Kidney (tissue), 14 donors: Measurements from ENCODE around the gene KDM5C. TPM values are rescaled to one million over a fixed set of nuclear protein-coding genes. Genes with fewer than 3 reads are reported as not detected.

Source experiments
- DNase-seq, 5 donors: peaks; one replicate each; pipeline ENCODE4 v3.0.0-alpha.2; 2013 to 2020
- FAIRE-seq: peaks from 2 replicates; lab custom pipeline; 2012; peaks lifted over from hg19 to GRCh38; lab: Jason Lieb, UNC
- H3K27ac ChIP-seq, 2 donors: one replicate each; pipeline ENCODE4 v1.7.0; 2013; ENCODE audit warnings: low read depth in 2 of 2, low read length in 2 of 2, inconsistent platforms in 1 of 2
- H3K27me3 ChIP-seq: one replicate; pipeline ENCODE4 v1.7.1; 2013; ENCODE audit warnings: low read length, inconsistent platforms; ENCODE audit not compliant: control insufficient read depth, insufficient read depth
- H3K36me3 ChIP-seq, 3 donors: one replicate each; pipeline versions ENCODE4 v1.7.0 to v1.7.1; 2013; ENCODE audit warnings: low read length in 3 of 3, control low read depth in 1 of 3, inconsistent platforms in 1 of 3; ENCODE audit not compliant: insufficient read depth in 3 of 3, control insufficient read depth in 2 of 3
- H3K4me1 ChIP-seq, 3 donors: one replicate each; pipeline versions ENCODE4 v1.7.0 to v1.7.1; 2013; ENCODE audit warnings: low read length in 3 of 3, inconsistent platforms in 1 of 3, low read depth in 1 of 3; ENCODE audit not compliant: control insufficient read depth in 2 of 3, insufficient read depth in 2 of 3
- H3K4me3 ChIP-seq, 3 donors: one replicate each; pipeline versions ENCODE4 v1.7.0 to v1.8.1; 2013; ENCODE audit warnings: low read length in 3 of 3, control low read depth in 1 of 3, inconsistent platforms in 1 of 3
- H3K9ac ChIP-seq, 3 donors: one replicate each; pipeline versions ENCODE4 v1.7.0 to v1.7.1; 2013; ENCODE audit warnings: low read length in 3 of 3, control low read depth in 1 of 3, inconsistent platforms in 1 of 3
- H3K9me3 ChIP-seq, 3 donors: one replicate each; pipeline versions ENCODE4 v1.7.0 to v1.7.1; 2013; ENCODE audit warnings: low read length in 3 of 3, control low read depth in 1 of 3, inconsistent platforms in 1 of 3; ENCODE audit not compliant: control insufficient read depth in 2 of 3, insufficient read depth in 1 of 3
- CTCF ChIP-seq: IDR thresholded peaks from 3 replicates; pipeline ENCODE4 v1.5.1; 2012; ENCODE audit warnings: mild to moderate bottlenecking, moderate library complexity, borderline replicate concordance; ENCODE audit not compliant: insufficient read depth; ENCODE audit errors: extremely low read depth
- intact Hi-C: fragments of 100-400 bp; cut with DNase I; formaldehyde crosslinking; loops from one replicate; pipeline ENCODE4 v1.11.1; 2022
- polyA plus RNA-seq: library from polyadenylated mRNA; stranded (reverse); fragments of 350-450 nt; fragmentation: Illumina TruSeq; extraction: RNeasy Lipid Tissue Mini Kit (QIAGEN cat#74804); gene quantifications from one replicate; pipeline ENCODE4 v1.2.3, GENCODE V29; 2014; ENCODE audit warnings: low read depth, low replicate concordance; ENCODE audit not compliant: insufficient read depth
- total RNA-seq: library from RNA; stranded (reverse); fragmentation: NEBNext Ultra II Directional; extraction: Animal tissue kit (Norgen Biotek cat#: 25700); gene quantifications from one replicate; pipeline ENCODE4 v1.2.1, GENCODE V29; 2021
- donor health status: control.
- donor health status: control.
- donor health status: control.
- donor health status: control.
- donor health status: control.
- donor health status: DM: yes; HTN: yes; CAD: no.
- donor health status: Normal renal cell carcinoma (clear cell type).

The KDM5C gene
- total and polyA plus RNA-seq, 2 donors from 2014 or later: 14.9 to 114 TPM

GRCh38 chrX:53254570-53255461 lies 29.8 kb upstream of the KDM5C start:
- H3K4me3 ChIP-seq: no peak overlapping the region
- no peak for FAIRE-seq

GRCh38 chrX:53253293-53254020 lies 28.4 kb upstream of the KDM5C start:
- no peaks in the 10 kb centered on the region for H3K9me3 ChIP-seq
- intact Hi-C loops: no loop called here
- DNase-seq (no peak), FAIRE-seq (no peak)
- no peak overlapping the region for H3K27ac ChIP-seq
- no peak for TF ChIP-seq CTCF
- no peak overlapping the region for H3K9ac ChIP-seq
- peaks cover 3% of the 10 kb centered on the region for H3K27me3 ChIP-seq
- H3K4me1 ChIP-seq: no peaks in the 10 kb centered on the region
- no peak overlapping the region for H3K4me3 ChIP-seq
- no peaks in the 10 kb centered on the region for H3K36me3 ChIP-seq

More at GRCh38 chrX:53254570-53255461, 29.8 kb upstream of the KDM5C start:
- no peaks in the 10 kb centered on the region for H3K9me3 ChIP-seq
- no peak for DNase-seq
- H3K4me1 ChIP-seq: no peaks in the 10 kb centered on the region
- H3K27ac ChIP-seq: no peak overlapping the region
- no peak overlapping the region for H3K9ac ChIP-seq
- no peak for TF ChIP-seq CTCF
- H3K27me3 ChIP-seq: peaks cover 3% of the 10 kb centered on the region
- intact Hi-C loops: no loop called here
- no peaks in the 10 kb centered on the region for H3K36me3 ChIP-seq

GRCh38 chrX:53251307-53251706 lies 26.3 kb upstream of the KDM5C start:
- TF ChIP-seq CTCF: no peak
- Histone ChIP-seq H3K27me3 (peaks cover 6% of the 10 kb centered on the region), H3K27ac (no peak overlapping the region), H3K4me3 (no peak overlapping the region), H3K9me3 (no peaks in the 10 kb centered on the region), H3K9ac (no peak overlapping the region), H3K36me3 (peaks cover 0 to 6% (median 0%) of the 10 kb centered on the region in 3 donors), H3K4me1 (no peaks in the 10 kb centered on the region)
- DNase-seq: no peak
- intact Hi-C loops: no loop called here
- FAIRE-seq: no peak
